Gastroesophageal sphincter (tissue), 3 donors: ENCODE data around the gene ATXN2.

ENCODE experiments used
- CTCF ChIP-seq, 4 experiments: fragments of 200-600 bp in 2 of 4; fragments of 450-650 bp in 2 of 4; sonication (generic) in 1 of 4; IDR thresholded peaks; one replicate each; pipeline ENCODE4 v1.5.1; 2017 to 2019; ENCODE audit warnings: antibody characterized with exemption in 4 of 4, mild to moderate bottlenecking in 2 of 4, moderate library complexity in 2 of 4
- EP300 ChIP-seq: sonication (generic); formaldehyde crosslinking; IDR thresholded peaks from one replicate; pipeline ENCODE4 v1.6.1; 2017; ENCODE audit warnings: antibody characterized with exemption, mild to moderate bottlenecking

GRCh38 chr12:111578971-111579340, 20.2 kb downstream of the ATXN2 start:
- TF ChIP-seq EP300 (no peak), CTCF (IDR thresholded peaks at IDR 0.05) (no peak)
